Naive thymus-derived CD4-positive, alpha-beta T cell (primary cell): Measurements from ENCODE around the gene SCAPER. TPM values are rescaled to one million over a fixed set of nuclear protein-coding genes. Genes with fewer than 3 reads are reported as not detected.
A peak's percentile ranks its signal among the peaks of the same experiment; 100 is the strongest.

Source experiments
- ATAC-seq: fragments of 150-1000 bp; cut with Tn5 transposase; 2 replicates; pipeline ENCODE4 v1.10.0; 2021; ENCODE audit warnings: mild to moderate bottlenecking, moderate library complexity
- CTCF ChIA-PET: fragments of 350-600 bp; sonication (Branson Sonifier 250); formaldehyde crosslinking; loops from one replicate; lab custom pipeline; 2021; ENCODE audit warnings: antibody characterized with exemption; lab: Charles Lee
- POLR2A ChIA-PET: fragments of 350-600 bp; sonication (Branson Sonifier 250); formaldehyde crosslinking; loops from one replicate; lab custom pipeline; 2021; ENCODE audit warnings: antibody characterized with exemption, inconsistent platforms; lab: Charles Lee
- DNase-seq, 9 donors: peaks; one replicate each; pipeline versions ENCODE4 v3.0.0 to v3.0.0-alpha.2; 2020 to 2022; ENCODE audit warnings: mixed read lengths in 1 of 9
- H3K27ac ChIP-seq: one replicate; pipeline ENCODE4 v1.7.0; 2013; ENCODE audit warnings: mild to moderate bottlenecking, low read depth, low read length, moderate library complexity
- H3K27me3 ChIP-seq, 2 donors: one replicate each; pipeline ENCODE4 v1.7.0; 2013; ENCODE audit warnings: low read length in 2 of 2, mild to moderate bottlenecking in 2 of 2, moderate library complexity in 2 of 2; ENCODE audit not compliant: control insufficient read depth in 2 of 2, insufficient read depth in 2 of 2
- H3K36me3 ChIP-seq, 3 experiments: 1 replicate in 2 of 3; 2 replicates in 1 of 3; pipeline ENCODE4 v1.7.0; 2013; ENCODE audit warnings: low read length in 3 of 3, mild to moderate bottlenecking in 3 of 3, moderate library complexity in 1 of 3; ENCODE audit not compliant: insufficient read depth in 3 of 3, control insufficient read depth in 2 of 3
- H3K4me1 ChIP-seq, 2 donors: one replicate each; pipeline ENCODE4 v1.7.0; 2013; ENCODE audit warnings: low read length in 2 of 2, mild to moderate bottlenecking in 2 of 2, moderate library complexity in 1 of 2; ENCODE audit not compliant: control insufficient read depth in 2 of 2, insufficient read depth in 2 of 2
- H3K4me3 ChIP-seq: 2 replicates; pipeline ENCODE4 v1.7.0; 2013; ENCODE audit warnings: mild to moderate bottlenecking, low read length
- H3K9me3 ChIP-seq, 3 experiments: 1 replicate in 2 of 3; 2 replicates in 1 of 3; pipeline ENCODE4 v1.7.0; 2013; ENCODE audit warnings: low read length in 3 of 3; ENCODE audit not compliant: control insufficient read depth in 2 of 3
- H3K27ac Mint-ChIP-seq, 9 donors: one replicate each; pipeline ENCODE4 v1.8.0; 2020 to 2022; ENCODE audit warnings: mixed read lengths in 9 of 9, mild to moderate bottlenecking in 8 of 9, moderate library complexity in 5 of 9, inconsistent platforms in 2 of 9
- H3K27me3 Mint-ChIP-seq, 5 donors: one replicate each; pipeline ENCODE4 v1.8.0; 2021 to 2022; ENCODE audit warnings: mixed read lengths in 5 of 5, mild to moderate bottlenecking in 1 of 5
- H3K36me3 Mint-ChIP-seq, 5 donors: one replicate each; pipeline ENCODE4 v1.8.0; 2020 to 2022; ENCODE audit warnings: mixed read lengths in 5 of 5, mild to moderate bottlenecking in 3 of 5, inconsistent platforms in 1 of 5
- H3K4me1 Mint-ChIP-seq, 7 donors: one replicate each; pipeline ENCODE4 v1.8.0; 2020 to 2022; ENCODE audit warnings: mixed read lengths in 7 of 7, mild to moderate bottlenecking in 3 of 7, inconsistent platforms in 1 of 7
- H3K4me3 Mint-ChIP-seq, 10 donors: one replicate each; pipeline ENCODE4 v1.8.0; 2020 to 2022; ENCODE audit warnings: mild to moderate bottlenecking in 10 of 10, mixed read lengths in 10 of 10, moderate library complexity in 6 of 10, inconsistent platforms in 2 of 10
- H3K9me3 Mint-ChIP-seq, 11 donors: one replicate each; pipeline ENCODE4 v1.8.0; 2020 to 2022; ENCODE audit warnings: mixed read lengths in 11 of 11, mild to moderate bottlenecking in 4 of 11, inconsistent platforms in 1 of 11, moderate library complexity in 1 of 11
- intact Hi-C, 2 donors: fragments of 100-400 bp; cut with micrococcal nuclease; formaldehyde crosslinking; loops; one replicate each; pipeline ENCODE4 v1.15.1; 2023
- polyA plus RNA-seq, 2 donors: library from polyadenylated mRNA; unstranded; fragments of 300-500 nt; fragmentation: Illumina TruSeq; gene quantifications; one replicate each; pipeline ENCODE4 v1.2.3, GENCODE V29; 2021
- total RNA-seq, 6 experiments: library from RNA in 5 of 6; stranded (reverse) in 5 of 6; gene quantifications; 1 replicate in 5 of 6; 2 replicates in 1 of 6; pipeline ENCODE4 v1.2.3 and lab custom pipeline; 2021 to 2026

Gene SCAPER
- total and polyA plus RNA-seq, 7 experiments from 2014 or later, result 22.6 to 56.9 (median 48.8) TPM

DNA sequence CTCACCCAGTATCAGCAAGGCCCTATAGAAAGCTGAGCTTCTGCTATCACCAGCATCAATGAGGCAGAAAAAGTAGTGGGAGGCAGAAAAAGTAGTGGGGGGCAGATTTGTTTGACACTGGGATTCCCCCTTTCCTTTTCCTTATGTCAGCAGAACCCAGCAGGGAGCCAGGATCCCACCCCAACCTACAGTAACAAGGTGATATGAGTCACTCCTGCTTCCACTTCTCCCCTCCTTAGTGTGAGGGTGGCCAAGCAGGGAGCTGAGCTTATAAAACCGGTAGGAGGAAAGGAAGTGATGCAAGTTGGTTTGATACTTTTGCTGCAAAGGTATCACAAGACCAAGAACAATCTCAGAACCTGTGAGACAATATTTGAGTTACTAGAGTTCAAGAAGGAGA lies 128.7 kb downstream of the SCAPER start:
- Histone ChIP-seq H3K27ac (no peak overlapping the region), H3K36me3 (peaks cover 0 to 3% (median 0%) of the 10 kb centered on the region in 3 experiments), H3K9me3 (no peaks in the 10 kb centered on the region), H3K27me3 (no peaks in the 10 kb centered on the region), H3K4me1 (no peaks in the 10 kb centered on the region), H3K4me3 (no peak overlapping the region)
- Mint-ChIP-seq H3K27ac (peak overlapping the region in 2 of 9 donors; percentile 30 to 33), H3K36me3 (peaks cover 14 to 58% (median 46%) of the 10 kb centered on the region in 5 donors), H3K4me1 (peaks cover 0 to 4% (median 0%) of the 10 kb centered on the region in 7 donors), H3K9me3 (peaks cover 0 to 10% (median 3%) of the 10 kb centered on the region in 11 donors), H3K27me3 (no peaks in the 10 kb centered on the region), H3K4me3 (no peak overlapping the region)
- DNase-seq (no peak), ATAC-seq (no peak)
- intact Hi-C loops, result no loop called here
- POLR2A ChIA-PET, result no interaction called here
- CTCF ChIA-PET, result no interaction called here

DNA sequence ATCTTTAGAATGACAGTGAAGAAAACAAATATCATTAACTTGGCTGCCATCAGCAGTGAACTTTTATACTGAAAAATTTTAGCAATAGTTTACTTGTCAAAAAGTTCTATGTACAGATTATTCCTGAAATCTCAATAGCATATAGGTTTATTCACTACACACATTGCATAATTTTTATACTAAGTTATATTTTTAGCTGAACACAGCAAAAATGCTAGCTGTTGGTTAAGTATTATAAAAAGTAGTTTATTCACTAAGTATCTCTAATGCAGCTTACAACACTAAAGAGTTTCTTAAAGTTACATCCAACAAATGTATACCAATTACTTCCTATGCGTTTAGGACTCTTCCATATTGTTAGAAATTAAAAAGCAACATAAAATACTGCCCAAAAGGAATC lies 131.9 kb downstream of the SCAPER start:
- POLR2A ChIA-PET, result no interaction called here
- Histone ChIP-seq H3K4me3 (no peak overlapping the region), H3K9me3 (no peaks in the 10 kb centered on the region), H3K27me3 (no peaks in the 10 kb centered on the region), H3K4me1 (no peaks in the 10 kb centered on the region), H3K27ac (no peak overlapping the region), H3K36me3 (no peaks in the 10 kb centered on the region)
- H3K27ac Mint-ChIP-seq, result peak overlapping the region in 1 of 9 donors; percentile 5
- peaks cover 0 to 18% (median 4%) of the 10 kb centered on the region in 11 donors for H3K9me3 Mint-ChIP-seq
- no peaks in the 10 kb centered on the region for H3K4me1 Mint-ChIP-seq
- no peaks in the 10 kb centered on the region for H3K27me3 Mint-ChIP-seq
- ATAC-seq, result no peak
- DNase-seq, result no peak
- CTCF ChIA-PET, result no interaction called here
- peaks cover 11 to 67% (median 43%) of the 10 kb centered on the region in 5 donors for H3K36me3 Mint-ChIP-seq
- no peak overlapping the region for H3K4me3 Mint-ChIP-seq
- intact Hi-C loops, result no loop called here

DNA sequence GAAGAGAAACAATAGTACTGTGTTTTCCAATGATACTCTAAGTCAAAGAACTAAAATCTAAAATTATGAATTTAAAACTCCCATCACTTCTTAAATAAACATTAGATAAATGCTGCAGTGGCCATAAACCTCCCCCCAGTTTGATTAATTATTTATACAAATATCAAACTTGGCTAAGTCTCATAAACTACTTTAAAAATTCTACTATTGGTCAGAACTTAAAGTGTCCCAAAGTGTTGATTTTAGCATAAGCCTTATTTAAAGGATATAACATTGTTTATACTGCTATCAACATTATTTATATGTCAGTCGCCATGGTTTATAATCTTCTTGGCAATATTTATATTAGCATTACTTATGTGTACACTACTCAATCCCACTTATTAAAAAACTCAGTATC lies 132.4 kb downstream of the SCAPER start:
- H3K4me3 Mint-ChIP-seq, result no peak overlapping the region
- Histone ChIP-seq H3K4me1 (no peaks in the 10 kb centered on the region), H3K27me3 (no peaks in the 10 kb centered on the region), H3K4me3 (no peak overlapping the region), H3K9me3 (no peaks in the 10 kb centered on the region), H3K36me3 (no peaks in the 10 kb centered on the region), H3K27ac (no peak overlapping the region)
- H3K4me1 Mint-ChIP-seq, result no peaks in the 10 kb centered on the region
- DNase-seq, result no peak
- H3K27me3 Mint-ChIP-seq, result no peaks in the 10 kb centered on the region
- intact Hi-C loops, result no loop called here
- no peak for ATAC-seq
- H3K27ac Mint-ChIP-seq, result no peak overlapping the region
- POLR2A ChIA-PET, result no interaction called here
- peaks cover 11 to 68% (median 46%) of the 10 kb centered on the region in 5 donors for H3K36me3 Mint-ChIP-seq
- H3K9me3 Mint-ChIP-seq, result peaks cover 0 to 18% (median 4%) of the 10 kb centered on the region in 11 donors
- CTCF ChIA-PET, result no interaction called here

DNA sequence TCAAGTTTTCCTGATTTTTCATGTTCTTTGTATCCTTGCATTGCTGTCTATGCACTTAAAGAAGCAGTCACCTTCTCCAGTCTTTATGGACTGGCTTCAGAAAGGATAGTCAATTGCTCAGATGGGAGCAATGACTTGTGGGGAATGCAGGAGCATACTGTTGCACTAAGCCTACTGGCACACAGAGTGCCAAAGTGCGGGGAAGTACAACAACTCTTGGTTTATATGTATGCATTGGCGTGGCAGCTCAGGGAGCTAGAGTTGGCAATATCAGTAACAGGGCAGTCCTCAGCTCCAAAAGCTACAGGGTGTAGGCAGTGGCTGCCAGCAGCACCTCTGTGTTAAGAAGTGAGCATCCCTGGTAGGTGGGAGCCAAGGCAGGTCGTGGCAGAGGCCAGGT lies 141.1 kb downstream of the SCAPER start:
- no peak overlapping the region for H3K4me3 Mint-ChIP-seq
- peaks cover 28 to 82% (median 78%) of the 10 kb centered on the region in 5 donors for H3K36me3 Mint-ChIP-seq

DNA sequence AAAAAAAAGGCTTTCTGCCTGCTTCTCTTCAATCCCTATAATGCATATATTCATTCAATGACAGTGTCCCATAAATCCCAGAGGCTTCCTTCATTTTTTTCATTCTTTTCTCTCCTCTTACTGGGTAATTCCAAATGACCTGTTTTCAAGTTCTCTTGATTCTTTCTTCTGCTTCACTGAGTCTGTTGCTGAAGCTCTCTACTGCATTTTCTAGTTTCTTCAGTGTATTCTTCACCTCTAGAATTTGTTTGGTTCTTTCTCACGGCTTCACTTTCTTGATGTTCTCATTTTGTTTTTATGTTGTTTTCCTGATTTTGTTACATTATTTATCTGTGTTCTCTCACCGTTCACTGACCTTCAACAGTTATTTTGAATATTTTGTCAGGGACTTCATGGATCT lies 141.6 kb downstream of the SCAPER start:
- Histone ChIP-seq H3K36me3 (peaks cover 9 to 28% (median 17%) of the 10 kb centered on the region in 3 experiments), H3K27ac (no peak overlapping the region), H3K4me1 (no peaks in the 10 kb centered on the region), H3K9me3 (peaks cover 0 to 9% (median 0%) of the 10 kb centered on the region in 3 experiments), H3K27me3 (no peaks in the 10 kb centered on the region), H3K4me3 (no peak overlapping the region)
- ATAC-seq (no peak), DNase-seq (no peak)
- intact Hi-C loops, result no loop called here
- POLR2A ChIA-PET, result no interaction called here
- CTCF ChIA-PET, result no interaction called here
- Mint-ChIP-seq H3K27me3 (no peaks in the 10 kb centered on the region), H3K36me3 (peaks cover 28 to 82% (median 74%) of the 10 kb centered on the region in 5 donors), H3K27ac (no peak overlapping the region), H3K4me1 (peaks cover 0 to 7% (median 0%) of the 10 kb centered on the region in 7 donors), H3K4me3 (no peak overlapping the region), H3K9me3 (peaks cover 3 to 19% (median 10%) of the 10 kb centered on the region in 11 donors)

More for the DNA sequence above, 141.1 kb downstream of the SCAPER start:
- POLR2A ChIA-PET, result no interaction called here
- Histone ChIP-seq H3K36me3 (peaks cover 9 to 28% (median 17%) of the 10 kb centered on the region in 3 experiments), H3K27me3 (no peaks in the 10 kb centered on the region), H3K4me1 (no peaks in the 10 kb centered on the region), H3K9me3 (peaks cover 0 to 9% (median 0%) of the 10 kb centered on the region in 3 experiments), H3K27ac (no peak overlapping the region), H3K4me3 (no peak overlapping the region)
- CTCF ChIA-PET, result no interaction called here
- peaks cover 3 to 19% (median 10%) of the 10 kb centered on the region in 11 donors for H3K9me3 Mint-ChIP-seq
- no peaks in the 10 kb centered on the region for H3K27me3 Mint-ChIP-seq
- H3K4me1 Mint-ChIP-seq, result peaks cover 0 to 7% (median 0%) of the 10 kb centered on the region in 7 donors
- intact Hi-C loops, result no loop called here
- no peak for ATAC-seq
- H3K27ac Mint-ChIP-seq, result no peak overlapping the region
- DNase-seq, result no peak

DNA sequence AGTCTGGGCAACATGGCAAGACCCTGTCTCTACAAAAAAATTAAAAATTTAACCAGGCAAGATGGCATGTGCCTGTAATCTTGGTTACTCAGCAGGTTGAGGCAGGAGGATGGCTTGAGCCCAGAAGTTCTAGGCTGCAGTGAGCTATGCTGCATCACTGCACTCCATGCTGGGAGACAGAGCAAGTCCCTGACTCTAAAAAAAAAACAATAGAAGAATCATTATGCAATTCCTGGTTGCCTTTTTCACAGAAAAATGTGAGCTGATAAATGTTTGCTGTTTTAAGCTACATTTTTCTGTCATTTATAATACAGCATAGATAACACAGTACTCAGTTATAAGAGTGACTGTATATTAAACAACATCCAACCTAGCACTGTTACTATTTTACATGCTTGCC lies 148.8 kb downstream of the SCAPER start:
- no peak overlapping the region for H3K27ac Mint-ChIP-seq
- H3K4me3 Mint-ChIP-seq, result no peak overlapping the region
- H3K9me3 Mint-ChIP-seq, result no peaks in the 10 kb centered on the region
- POLR2A ChIA-PET, result no interaction called here
- CTCF ChIA-PET, result interaction anchor here (1.1 kb wide), 1 partner anchor 11 kb away, joined by 4 read pairs; no protein-coding TSS in a partner anchor
- Histone ChIP-seq H3K9me3 (no peaks in the 10 kb centered on the region), H3K4me3 (no peak overlapping the region), H3K27ac (no peak overlapping the region), H3K27me3 (no peaks in the 10 kb centered on the region), H3K4me1 (no peaks in the 10 kb centered on the region), H3K36me3 (no peaks in the 10 kb centered on the region)
- peaks cover 0 to 2% (median 0%) of the 10 kb centered on the region in 7 donors for H3K4me1 Mint-ChIP-seq
- H3K36me3 Mint-ChIP-seq, result peaks cover 4 to 62% (median 30%) of the 10 kb centered on the region in 5 donors
- ATAC-seq, result no peak
- DNase-seq, result no peak
- no peaks in the 10 kb centered on the region for H3K27me3 Mint-ChIP-seq
- intact Hi-C loops, result no loop called here

DNA sequence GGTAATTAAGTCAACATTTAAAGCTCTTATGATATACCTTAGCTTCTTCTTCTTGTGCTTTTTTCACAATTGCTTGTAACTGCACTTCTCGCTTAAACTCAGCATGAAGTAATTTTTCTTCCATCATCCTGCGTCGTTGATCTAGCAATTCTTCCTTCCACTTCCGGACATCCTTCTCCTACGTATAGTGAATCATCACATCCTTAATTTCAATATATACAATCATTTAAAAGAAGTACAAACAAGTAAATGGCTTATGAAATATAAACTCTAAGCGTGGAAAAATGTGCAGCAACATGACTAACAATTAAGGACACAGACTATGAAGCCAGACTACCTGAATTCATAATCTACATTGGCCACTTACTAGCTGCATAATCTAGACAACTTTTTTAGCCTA lies 151.4 kb downstream of the SCAPER start:
- ATAC-seq, result no peak
- H3K9me3 Mint-ChIP-seq, result no peaks in the 10 kb centered on the region
- DNase-seq, result no peak
- intact Hi-C loops, result no loop called here
- Histone ChIP-seq H3K9me3 (no peaks in the 10 kb centered on the region), H3K27ac (no peak overlapping the region), H3K27me3 (no peaks in the 10 kb centered on the region), H3K4me1 (no peaks in the 10 kb centered on the region), H3K36me3 (no peaks in the 10 kb centered on the region), H3K4me3 (no peak overlapping the region)
- ChIA-PET POLR2A (no interaction called here), CTCF (no interaction called here)
- H3K4me1 Mint-ChIP-seq, result peaks cover 0 to 18% (median 10%) of the 10 kb centered on the region in 7 donors
- H3K4me3 Mint-ChIP-seq, result no peak overlapping the region
- H3K36me3 Mint-ChIP-seq, result peaks cover 0 to 61% (median 24%) of the 10 kb centered on the region in 5 donors
- H3K27me3 Mint-ChIP-seq, result no peaks in the 10 kb centered on the region
- H3K27ac Mint-ChIP-seq, result peak overlapping the region in 1 of 9 donors; percentile 21
